HepG2 (cell line): ENCODE measurements around the gene KSR1. TPM values are rescaled to one million over a fixed set of nuclear protein-coding genes. Genes with fewer than 3 reads are reported as not detected.

Experiments
- ATF7 ChIP-seq, 2 experiments: fragments of 450-650 bp in 1 of 2; sonication (generic) in 1 of 2; formaldehyde crosslinking in 1 of 2; IDR thresholded peaks; 2 replicates each; pipeline versions ENCODE4 v1.4.0 to v1.6.1; 2016 to 2020; ENCODE audit warnings: antibody characterized with exemption in 1 of 2, mild to moderate bottlenecking in 1 of 2, missing genetic modification reagents in 1 of 2
- CBX5 ChIP-seq: sonication (generic); formaldehyde crosslinking; IDR thresholded peaks from 2 replicates; pipeline ENCODE4 v1.4.0; 2020; ENCODE audit warnings: missing genetic modification reagents, borderline replicate concordance
- CHCHD3 ChIP-seq: sonication (generic); formaldehyde crosslinking; IDR thresholded peaks from 2 replicates; pipeline ENCODE4 v1.8.0; 2022; ENCODE audit warnings: mild to moderate bottlenecking, missing genetic modification reagents, moderate library complexity
- DPF2 ChIP-seq: sonication (generic); formaldehyde crosslinking; IDR thresholded peaks from 2 replicates; pipeline ENCODE4 v1.4.0; 2020; ENCODE audit warnings: mild to moderate bottlenecking, low read depth, missing genetic modification reagents, borderline replicate concordance
- GPN1 ChIP-seq: sonication (generic); formaldehyde crosslinking; IDR thresholded peaks from 2 replicates; pipeline ENCODE4 v1.5.1; 2020; ENCODE audit warnings: missing genetic modification reagents, borderline replicate concordance
- HNF4G ChIP-seq, 2 experiments: sonication (generic) in 1 of 2; formaldehyde crosslinking in 1 of 2; IDR thresholded peaks; 2 replicates each; pipeline versions ENCODE4 v1.4.0 to v1.6.1; 2011 to 2020; ENCODE audit warnings: borderline replicate concordance in 2 of 2, low read depth in 2 of 2, mild to moderate bottlenecking in 2 of 2, low read length in 1 of 2, missing genetic modification reagents in 1 of 2, moderate library complexity in 1 of 2
- HOXA3 ChIP-seq: sonication (generic); formaldehyde crosslinking; IDR thresholded peaks from 2 replicates; pipeline ENCODE4 v1.5.0; 2020; ENCODE audit warnings: missing genetic modification reagents
- KAT8 ChIP-seq: IDR thresholded peaks from 2 replicates; pipeline ENCODE4 v1.6.1; 2016; ENCODE audit warnings: missing genetic modification reagents, missing compliant biosample characterization
- KDM4B ChIP-seq: sonication (generic); formaldehyde crosslinking; IDR thresholded peaks from 2 replicates; pipeline ENCODE4 v1.4.0; 2020; ENCODE audit warnings: missing genetic modification reagents
- KMT2B ChIP-seq: IDR thresholded peaks from 2 replicates; pipeline ENCODE4 v1.6.1; 2016; ENCODE audit warnings: missing genetic modification reagents, missing compliant biosample characterization
- SOX5 ChIP-seq: IDR thresholded peaks from 2 replicates; pipeline ENCODE4 v1.6.1; 2016; ENCODE audit warnings: borderline replicate concordance
- ZFP36 ChIP-seq: fragments of 150-350 bp; IDR thresholded peaks from 2 replicates; pipeline ENCODE4 v1.6.1; 2018; ENCODE audit warnings: borderline replicate concordance, low read length, low read depth; ENCODE audit not compliant: partially characterized antibody
- ZNF205 ChIP-seq: IDR thresholded peaks from 2 replicates; pipeline ENCODE4 v1.6.1; 2018; ENCODE audit warnings: missing biosample characterization, missing genetic modification reagents
- ZNF225 ChIP-seq: sonication (generic); formaldehyde crosslinking; IDR thresholded peaks from 2 replicates; pipeline ENCODE4 v1.4.0; 2020; ENCODE audit warnings: mild to moderate bottlenecking, missing genetic modification reagents
- ZNF331 ChIP-seq: sonication (generic); formaldehyde crosslinking; IDR thresholded peaks from 2 replicates; pipeline ENCODE4 v1.4.0; 2020; ENCODE audit warnings: missing genetic modification reagents
- ZNF333 ChIP-seq: sonication (generic); formaldehyde crosslinking; IDR thresholded peaks from 2 replicates; pipeline ENCODE4 v1.4.0; 2020; ENCODE audit warnings: mild to moderate bottlenecking, missing genetic modification reagents, borderline replicate concordance
- polyA plus RNA-seq, 8 experiments: library from polyadenylated mRNA; depleted of rRNA in 3 of 8; stranded (reverse) in 7 of 8; unstranded in 1 of 8; fragments of >200 nt; fragmentation: Illumina TruSeq in 4 of 8; extraction: Trizol in 4 of 8; gene quantifications; 2 replicates each; pipeline versions ENCODE4 v1.2.1 to v1.2.3, GENCODE V29; 2011 to 2016; ENCODE audit warnings: low read depth in 4 of 8, missing spikeins in 1 of 8, mixed read lengths in 1 of 8; ENCODE audit not compliant: insufficient read depth in 1 of 8
- total RNA-seq, 5 experiments: library from RNA; depleted of rRNA; stranded (reverse); fragments of >200 nt; fragmentation: Illumina TruSeq; extraction: Trizol; gene quantifications; 2 replicates each; pipeline ENCODE4 v1.2.3, GENCODE V29; 2016; ENCODE audit warnings: low read depth in 1 of 5
- TF ChIP-seq, protein P1 (sequence below): sonication (generic); formaldehyde crosslinking; IDR thresholded peaks from 2 replicates; pipeline ENCODE4 v1.4.0; 2020; ENCODE audit warnings: missing genetic modification reagents
- TF ChIP-seq, protein P2 (sequence below): sonication (generic); formaldehyde crosslinking; IDR thresholded peaks from 2 replicates; pipeline ENCODE4 v1.8.1; 2023; ENCODE audit warnings: mild to moderate bottlenecking, moderate library complexity, missing genetic modification reagents
- TF ChIP-seq, protein P3 (sequence below): conservative IDR thresholded peaks from 2 replicates; pipeline ENCODE4 v1.6.1; 2018; ENCODE audit warnings: missing genetic modification reagents

Gene KSR1
- total and polyA plus RNA-seq, 2 of the 13 experiments (the other 11 are each of a cell fraction or from before 2014, with no cell fraction given): 10.1 to 16.6 TPM

DNA sequence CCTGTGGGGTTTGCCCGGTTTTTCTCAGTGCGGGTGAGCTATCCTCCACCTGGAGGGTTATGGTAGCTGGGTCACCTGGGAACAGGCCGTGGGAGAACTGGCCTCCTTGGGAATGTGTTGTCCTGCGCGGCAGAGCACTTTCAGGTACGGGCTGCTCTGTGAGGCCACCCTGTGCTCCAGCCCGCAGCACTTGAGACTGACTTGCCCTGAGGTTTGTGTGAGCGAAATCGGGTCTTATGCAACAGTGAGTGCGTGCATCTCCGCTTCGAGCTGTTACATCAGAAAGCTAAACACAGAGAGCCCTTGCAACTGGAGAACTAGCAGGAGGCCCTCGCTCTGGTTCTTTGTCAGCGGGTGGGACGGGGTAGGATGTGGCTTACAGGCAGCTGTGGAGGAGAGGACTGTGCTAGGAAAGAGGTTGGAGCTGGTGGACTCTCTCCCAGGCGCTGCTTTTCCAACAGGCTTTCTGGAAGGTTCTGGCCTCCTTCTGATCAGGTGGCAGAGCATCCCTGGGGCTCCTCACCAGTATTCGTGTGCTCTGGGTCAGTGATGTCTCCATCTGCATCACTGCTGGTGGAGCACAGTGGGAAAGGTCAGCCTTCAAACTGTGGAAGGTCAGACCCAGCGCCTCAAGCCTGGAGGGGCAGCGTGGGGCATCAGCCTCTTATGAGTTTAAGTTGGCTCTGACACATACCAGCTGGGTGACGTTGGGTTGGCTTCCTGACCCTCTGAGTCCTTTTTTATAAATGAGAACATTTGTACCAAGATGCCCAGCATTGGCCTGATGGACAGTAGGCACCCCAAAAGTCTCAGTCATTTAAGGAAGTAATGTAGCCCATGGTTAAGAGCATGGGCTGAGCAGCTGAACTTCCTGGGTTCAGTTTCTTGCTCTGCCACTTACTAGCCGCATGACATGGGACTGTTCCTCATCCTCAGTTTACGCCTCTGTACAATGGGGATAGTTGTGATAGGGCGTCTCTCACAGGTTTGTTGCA lies 76.3 kb downstream of the KSR1 start (continued):
- TF ChIP-seq ZNF225 (CRISPR knock-in tag) (peak; percentile 65; the same call in 1 of the 2 replicates), HOXA3 (CRISPR knock-in tag) (peak; percentile 89), SOX5 (CRISPR knock-in tag) (peak; percentile 81), DPF2 (CRISPR knock-in tag) (peak; percentile 75; the same call in 1 of the 2 replicates), ATF7 (IDR thresholded peaks at IDR 0.05) (no peak), ATF7 (CRISPR knock-in tag; IDR thresholded peaks at IDR 0.05) (0 out of 2 replicates have a peak, but pooled peaks have one; percentile 43), GPN1 (CRISPR knock-in tag) (no peak), ZNF333 (CRISPR knock-in tag) (no peak), ZNF331 (CRISPR knock-in tag) (peak; percentile 86), ZNF205 (CRISPR knock-in tag) (peak; percentile 85; the same call in 1 of the 2 replicates), KMT2B (CRISPR knock-in tag) (peak; percentile 75; the same call in 1 of the 2 replicates), HNF4G (IDR thresholded peaks at IDR 0.05; ENCODE audit: borderline replicate concordance, low read depth, low read length) (peak; percentile 41; the same call in 1 of the 2 replicates), HNF4G (CRISPR knock-in tag; IDR thresholded peaks at IDR 0.05; ENCODE audit: borderline replicate concordance, low read depth) (no peak; the same call in 1 of the 2 replicates), CHCHD3 (CRISPR knock-in tag) (no peak), CBX5 (peak; percentile 87; the same call in 1 of the 2 replicates), ZFP36 (no peak), KDM4B (peak; percentile 42; the same call in 1 of the 2 replicates), KAT8 (CRISPR knock-in tag) (peak; percentile 57; the same call in 1 of the 2 replicates)
- TF ChIP-seq, protein P1, sequence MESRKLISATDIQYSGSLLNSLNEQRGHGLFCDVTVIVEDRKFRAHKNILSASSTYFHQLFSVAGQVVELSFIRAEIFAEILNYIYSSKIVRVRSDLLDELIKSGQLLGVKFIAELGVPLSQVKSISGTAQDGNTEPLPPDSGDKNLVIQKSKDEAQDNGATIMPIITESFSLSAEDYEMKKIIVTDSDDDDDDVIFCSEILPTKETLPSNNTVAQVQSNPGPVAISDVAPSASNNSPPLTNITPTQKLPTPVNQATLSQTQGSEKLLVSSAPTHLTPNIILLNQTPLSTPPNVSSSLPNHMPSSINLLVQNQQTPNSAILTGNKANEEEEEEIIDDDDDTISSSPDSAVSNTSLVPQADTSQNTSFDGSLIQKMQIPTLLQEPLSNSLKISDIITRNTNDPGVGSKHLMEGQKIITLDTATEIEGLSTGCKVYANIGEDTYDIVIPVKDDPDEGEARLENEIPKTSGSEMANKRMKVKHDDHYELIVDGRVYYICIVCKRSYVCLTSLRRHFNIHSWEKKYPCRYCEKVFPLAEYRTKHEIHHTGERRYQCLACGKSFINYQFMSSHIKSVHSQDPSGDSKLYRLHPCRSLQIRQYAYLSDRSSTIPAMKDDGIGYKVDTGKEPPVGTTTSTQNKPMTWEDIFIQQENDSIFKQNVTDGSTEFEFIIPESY (CRISPR knock-in tag): peak; percentile 71
- TF ChIP-seq, protein P2, sequence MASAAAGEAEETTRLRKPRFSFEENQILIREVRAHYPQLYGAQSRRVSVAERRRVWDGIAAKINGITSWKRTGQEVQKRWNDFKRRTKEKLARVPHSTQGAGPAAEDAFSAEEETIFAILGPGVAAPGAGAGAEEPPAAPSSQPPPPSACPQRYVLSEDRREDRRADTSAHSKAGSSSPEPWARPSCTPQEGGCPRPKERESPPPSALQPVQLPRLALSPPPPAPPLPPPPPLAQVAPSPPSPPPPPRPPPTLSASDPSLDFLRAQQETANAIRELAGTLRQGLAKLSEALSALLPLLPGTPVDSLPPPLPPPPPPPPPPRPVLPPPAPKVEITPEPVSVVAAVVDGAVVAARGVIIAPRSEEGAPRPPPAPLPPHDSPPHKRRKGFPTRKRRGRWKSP: peak; percentile 58; the same call in 1 of the 2 replicates
- TF ChIP-seq, protein P3, sequence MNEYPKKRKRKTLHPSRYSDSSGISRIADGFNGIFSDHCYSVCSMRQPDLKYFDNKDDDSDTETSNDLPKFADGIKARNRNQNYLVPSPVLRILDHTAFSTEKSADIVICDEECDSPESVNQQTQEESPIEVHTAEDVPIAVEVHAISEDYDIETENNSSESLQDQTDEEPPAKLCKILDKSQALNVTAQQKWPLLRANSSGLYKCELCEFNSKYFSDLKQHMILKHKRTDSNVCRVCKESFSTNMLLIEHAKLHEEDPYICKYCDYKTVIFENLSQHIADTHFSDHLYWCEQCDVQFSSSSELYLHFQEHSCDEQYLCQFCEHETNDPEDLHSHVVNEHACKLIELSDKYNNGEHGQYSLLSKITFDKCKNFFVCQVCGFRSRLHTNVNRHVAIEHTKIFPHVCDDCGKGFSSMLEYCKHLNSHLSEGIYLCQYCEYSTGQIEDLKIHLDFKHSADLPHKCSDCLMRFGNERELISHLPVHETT (CRISPR knock-in tag): peak; percentile 43; the same call in 1 of the 2 replicates
